OCI-M2 (cell line): ENCODE results near the gene RRP1B.
"Not testable (repeated sequence)": the region's sequence is repeated elsewhere in the genome, so short reads cannot be mapped to it uniquely, and the experiment has no call there.

Experiments used
- DNase-seq: peaks from one replicate; lab custom pipeline; 2025; ENCODE audit not compliant: unreplicated experiment; lab: John Stamatoyannopoulos, UW

Gene RRP1B

GRCh38 chr21:43659136-43660000 lies at the start of gene RRP1B, which contains the start of gene HSF2BP:
RRP1B (plus strand) TSS chr21:43659560; CDS start chr21:43659665, 105 bp downstream.
HSF2BP (minus strand) TSS chr21:43659488; CDS start chr21:43658096, 1,392 bp downstream.
- peak; percentile 98 for DNase-seq

GRCh38 chr21:43611598-43612369 lies 47.6 kb upstream of the RRP1B start:
- peak; percentile 92 for DNase-seq

- no peak for DNase-seq
These were observed 45.4 kb upstream of the RRP1B start for GRCh38 chr21:43613755-43614638.

GRCh38 chr21:43614839-43615238 lies 44.5 kb upstream of the RRP1B start:
- DNase-seq = no peak

- DNase-seq = not testable (repeated sequence)
These were observed 42.5 kb upstream of the RRP1B start for GRCh38 chr21:43616861-43617260.

GRCh38 chr21:43618940-43619339 lies 40.4 kb upstream of the RRP1B start:
- DNase-seq = no peak

GRCh38 chr21:43619344-43619743 lies 40.0 kb upstream of the RRP1B start:
- no peak for DNase-seq

GRCh38 chr21:43619856-43620255 lies 39.5 kb upstream of the RRP1B start:
- no peak for DNase-seq

- DNase-seq = no peak
These were observed 36.6 kb upstream of the RRP1B start for GRCh38 chr21:43622796-43623195.

GRCh38 chr21:43623588-43623987 lies 35.8 kb upstream of the RRP1B start:
- no peak for DNase-seq

GRCh38 chr21:43624339-43624738 lies 35.0 kb upstream of the RRP1B start:
- no peak for DNase-seq

- DNase-seq = no peak
These were observed 33.0 kb upstream of the RRP1B start for GRCh38 chr21:43626390-43626789.

GRCh38 chr21:43627527-43627926 lies 31.8 kb upstream of the RRP1B start:
- no peak for DNase-seq

GRCh38 chr21:43631411-43632107 lies 27.8 kb upstream of the RRP1B start:
- DNase-seq = no peak

GRCh38 chr21:43632373-43632905 lies 26.9 kb upstream of the RRP1B start:
- DNase-seq = no peak

GRCh38 chr21:43634618-43635017 lies 24.7 kb upstream of the RRP1B start:
- DNase-seq = no peak

GRCh38 chr21:43635436-43635835 lies 23.9 kb upstream of the RRP1B start:
- no peak for DNase-seq

- no peak for DNase-seq
These were observed 21.7 kb upstream of the RRP1B start for GRCh38 chr21:43637530-43638158.

GRCh38 chr21:43639470-43640353 lies 19.6 kb upstream of the RRP1B start:
- no peak for DNase-seq
